HG03175 (cell line): ENCODE data around the gene PCGF5.
"Not testable (repeated sequence)": the region's sequence is repeated elsewhere in the genome, so short reads cannot be mapped to it uniquely, and the experiment has no call there.

Experiments used
- ATAC-seq: cut with Tn5 transposase; IDR thresholded peaks from one replicate; pipeline ENCODE4 v1.9.1; 2021; ENCODE audit warnings: mild to moderate bottlenecking, moderate library complexity; ENCODE audit not compliant: unreplicated experiment

PCGF5 gene

DNA sequence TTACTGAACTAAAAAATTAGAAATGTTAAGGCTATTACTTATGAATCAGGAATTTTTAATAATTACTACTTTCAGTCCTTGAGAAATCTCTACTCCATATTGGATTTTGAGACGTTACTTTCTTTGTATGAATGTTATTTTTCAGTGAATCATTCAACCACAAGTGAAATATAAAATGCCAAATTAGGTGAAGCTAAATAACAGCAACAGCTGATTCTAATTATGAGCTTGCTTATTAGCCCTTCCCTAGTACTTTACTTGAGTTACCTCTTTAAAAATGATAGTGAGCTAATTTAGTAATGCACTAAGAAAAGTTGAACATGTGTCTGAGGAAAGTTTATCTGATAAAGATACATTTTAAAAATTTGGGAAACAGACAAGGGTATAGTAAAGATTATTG is 51.4 kb downstream of the PCGF5 start:
- no peak for ATAC-seq

DNA sequence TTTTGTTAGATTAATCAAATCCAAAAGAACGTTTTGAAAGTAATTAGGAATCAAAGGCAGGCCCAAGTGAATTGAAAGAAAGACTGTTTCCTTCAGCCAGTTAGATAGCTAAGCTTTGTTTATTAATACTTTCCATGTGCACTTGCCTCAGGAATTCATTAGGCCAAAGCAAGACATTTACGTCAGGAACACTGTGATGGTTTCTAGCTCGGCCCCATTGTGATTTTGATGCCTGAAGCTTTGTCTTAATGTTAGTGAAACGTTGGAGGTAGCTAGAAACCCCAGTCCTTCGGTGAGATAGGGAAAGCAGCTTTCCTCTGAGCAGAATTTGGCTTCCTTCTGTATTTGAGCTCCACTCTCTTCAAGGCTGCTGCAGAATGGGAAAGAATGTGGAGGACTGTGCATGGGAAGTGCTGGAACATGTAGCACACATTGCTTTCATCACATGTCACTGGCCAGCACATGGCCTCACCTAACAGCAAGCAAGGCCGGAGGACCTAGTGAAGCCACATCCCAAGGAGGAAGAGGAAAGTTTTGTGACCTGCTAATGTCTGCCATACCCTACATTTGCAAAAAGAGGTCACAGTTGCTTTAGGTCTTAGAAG is 64.1 kb downstream of the PCGF5 start:
- ATAC-seq: no peak

DNA sequence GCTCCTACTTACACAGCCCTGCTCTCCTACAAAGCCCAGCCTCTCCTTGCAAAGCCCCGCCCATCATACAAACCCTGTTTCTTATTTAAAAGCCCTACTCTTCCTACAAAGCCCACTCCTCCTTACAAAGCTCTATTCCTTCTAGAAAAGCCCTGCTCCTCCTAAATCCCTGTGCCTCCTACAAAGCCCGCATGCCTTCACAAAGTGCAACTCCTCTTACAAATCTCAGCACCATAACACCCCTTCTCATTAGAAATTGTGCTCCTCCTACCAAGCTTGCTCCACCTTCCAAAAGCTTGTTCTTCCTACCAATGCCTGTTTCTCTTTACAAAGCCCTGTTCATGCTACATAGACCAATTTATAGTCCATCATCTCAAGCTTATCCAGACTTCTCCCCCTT is 66.1 kb downstream of the PCGF5 start:
- no peak for ATAC-seq

DNA sequence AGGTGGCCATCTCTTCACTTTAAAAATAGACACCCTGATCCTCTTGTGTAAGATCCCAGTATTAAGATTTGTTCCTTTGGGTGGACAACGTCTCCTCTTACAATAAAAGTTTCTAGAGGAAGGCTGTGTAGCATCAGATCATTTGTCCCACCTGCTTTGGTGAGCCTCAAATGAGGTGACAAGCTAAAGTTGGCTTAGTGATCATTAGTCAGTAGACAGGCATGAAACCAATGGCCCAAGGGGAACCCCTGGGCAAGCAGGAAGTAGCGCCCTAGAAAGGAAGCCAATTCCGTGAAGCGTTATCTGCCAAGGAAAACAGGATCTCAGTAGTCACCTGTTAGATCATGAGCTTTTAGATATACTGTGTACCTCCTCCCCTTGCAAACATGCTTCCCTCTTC is 66.8 kb downstream of the PCGF5 start:
- ATAC-seq: no peak

DNA sequence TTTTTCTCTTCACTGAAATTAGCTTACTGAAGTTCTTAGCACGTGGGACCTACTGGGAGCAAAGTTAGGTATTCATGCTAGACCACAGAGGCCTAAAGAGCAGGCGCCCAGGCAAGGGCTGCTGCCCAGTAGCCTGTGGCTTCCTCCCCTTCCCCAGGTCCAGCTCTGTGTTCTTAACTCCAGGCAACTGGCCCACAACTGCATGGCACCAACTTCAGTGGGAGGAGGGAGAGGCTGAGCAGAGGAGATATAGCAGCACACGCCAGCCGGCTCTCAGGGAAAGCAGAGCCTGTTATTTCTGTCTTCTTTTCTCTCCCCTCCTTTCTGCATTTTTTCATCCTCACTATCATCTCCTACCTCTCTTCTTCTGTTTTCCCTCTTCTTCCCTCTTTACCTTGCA is 67.4 kb downstream of the PCGF5 start:
- ATAC-seq: no peak

DNA sequence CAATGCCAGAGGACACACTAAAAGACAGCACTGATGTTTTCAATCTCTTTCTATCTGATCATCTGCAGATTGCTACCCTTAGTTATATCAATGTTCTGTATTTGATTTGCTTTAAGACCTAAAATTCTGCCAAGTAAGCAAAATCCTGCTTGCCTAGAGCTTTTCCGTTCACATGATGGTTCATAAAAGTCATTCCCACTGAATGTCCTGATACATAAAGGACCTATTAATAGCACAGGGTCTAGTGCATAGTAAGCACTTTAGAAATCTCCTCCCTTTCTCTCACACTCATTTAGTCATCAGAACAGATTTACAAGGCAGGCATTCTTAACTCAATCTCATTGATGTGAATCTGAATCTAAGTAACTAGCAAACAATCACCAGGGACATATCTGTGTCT is 68.8 kb downstream of the PCGF5 start:
- no peak for ATAC-seq

DNA sequence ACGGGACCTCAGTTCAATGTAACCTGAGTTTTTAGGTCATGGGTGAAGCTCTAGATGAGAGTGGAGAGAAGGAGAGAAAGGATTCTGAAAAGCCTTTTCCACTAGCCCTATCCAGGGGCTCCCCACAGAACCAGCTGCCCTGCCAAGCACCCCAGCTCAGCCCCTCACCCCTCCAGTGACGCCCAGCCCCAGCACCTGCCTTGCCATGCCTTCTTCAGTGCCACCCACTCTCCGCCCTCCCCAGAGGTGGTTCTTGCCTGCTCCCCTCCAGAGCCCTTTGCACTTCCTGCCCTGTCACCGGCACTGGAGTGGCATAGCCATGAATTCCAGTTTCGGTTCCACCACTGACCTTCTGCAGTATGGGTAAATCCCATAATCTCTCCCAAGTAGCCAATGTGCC is 70.1 kb downstream of the PCGF5 start:
- no peak for ATAC-seq

DNA sequence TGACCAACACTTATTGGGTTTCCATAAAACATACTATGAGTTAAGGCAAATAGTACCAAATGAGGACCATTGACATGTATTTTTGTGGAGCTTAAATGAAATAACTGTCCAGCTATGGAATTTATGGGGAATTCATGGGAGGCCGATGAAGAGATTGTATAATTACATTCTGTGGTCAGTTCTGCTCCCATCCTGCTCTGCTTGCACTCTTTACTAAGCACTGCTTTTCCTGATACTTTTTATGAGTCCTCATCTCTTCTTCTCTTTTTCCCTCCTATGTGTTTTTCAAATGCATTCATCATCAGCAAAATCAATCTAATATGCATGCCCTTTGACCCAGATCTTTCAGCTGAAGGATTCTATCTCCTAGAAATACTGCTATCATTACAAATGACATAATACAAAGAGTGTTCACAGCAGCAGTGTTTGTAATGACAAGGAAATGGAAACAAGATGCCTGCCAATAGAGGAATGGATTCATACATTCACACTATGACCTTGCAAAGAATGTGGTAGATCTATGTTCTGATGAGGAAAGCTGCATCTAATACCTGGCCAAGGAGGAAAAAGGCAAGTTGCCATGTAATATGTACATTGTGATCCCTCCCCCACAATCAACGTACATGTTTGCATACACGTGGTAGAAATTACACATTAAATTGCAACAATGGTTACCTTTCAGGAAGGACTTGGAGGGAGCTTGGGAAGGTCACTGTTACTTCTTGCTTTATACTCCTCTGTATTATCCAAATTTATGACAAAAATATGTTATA is 73.9 kb downstream of the PCGF5 start:
- no peak for ATAC-seq

DNA sequence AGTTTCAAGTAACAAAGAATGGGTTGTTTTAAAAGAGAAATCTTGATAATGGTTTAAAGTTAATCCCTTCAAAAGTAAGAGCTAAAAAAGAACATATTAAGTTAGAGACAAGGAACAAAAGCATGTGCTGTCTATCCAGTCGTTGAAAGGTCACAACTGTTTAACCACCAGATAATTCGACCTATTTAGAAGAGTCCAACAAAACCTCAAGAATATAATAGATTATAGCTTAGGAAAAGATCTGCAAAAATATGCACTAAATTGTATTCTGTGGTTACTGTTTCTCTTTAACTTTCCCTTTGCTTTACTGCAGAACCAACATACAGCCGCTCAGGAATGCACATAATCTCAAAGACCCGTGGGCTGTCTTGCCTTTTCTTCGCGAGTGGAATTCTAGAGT is 74.9 kb downstream of the PCGF5 start:
- no peak for ATAC-seq

DNA sequence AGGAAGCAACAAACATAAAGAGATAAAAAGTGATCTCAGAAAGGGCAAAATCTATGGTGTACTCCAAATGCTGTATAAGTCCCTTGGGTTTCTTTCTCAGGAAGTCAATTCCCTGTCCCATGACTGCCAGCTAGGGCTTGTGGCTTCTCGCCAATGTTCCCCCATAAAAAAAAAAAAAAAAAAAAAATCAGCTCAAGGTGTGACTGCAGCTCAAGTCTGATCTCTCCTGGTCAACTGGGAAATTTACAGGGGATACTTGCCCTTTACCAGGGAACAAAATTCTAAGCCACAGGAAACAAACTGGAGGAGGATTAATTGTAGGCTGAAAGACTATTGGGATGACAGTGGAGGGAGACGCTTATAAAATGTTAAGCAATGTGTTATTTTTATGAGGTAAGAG is 76.0 kb downstream of the PCGF5 start:
- no peak for ATAC-seq

DNA sequence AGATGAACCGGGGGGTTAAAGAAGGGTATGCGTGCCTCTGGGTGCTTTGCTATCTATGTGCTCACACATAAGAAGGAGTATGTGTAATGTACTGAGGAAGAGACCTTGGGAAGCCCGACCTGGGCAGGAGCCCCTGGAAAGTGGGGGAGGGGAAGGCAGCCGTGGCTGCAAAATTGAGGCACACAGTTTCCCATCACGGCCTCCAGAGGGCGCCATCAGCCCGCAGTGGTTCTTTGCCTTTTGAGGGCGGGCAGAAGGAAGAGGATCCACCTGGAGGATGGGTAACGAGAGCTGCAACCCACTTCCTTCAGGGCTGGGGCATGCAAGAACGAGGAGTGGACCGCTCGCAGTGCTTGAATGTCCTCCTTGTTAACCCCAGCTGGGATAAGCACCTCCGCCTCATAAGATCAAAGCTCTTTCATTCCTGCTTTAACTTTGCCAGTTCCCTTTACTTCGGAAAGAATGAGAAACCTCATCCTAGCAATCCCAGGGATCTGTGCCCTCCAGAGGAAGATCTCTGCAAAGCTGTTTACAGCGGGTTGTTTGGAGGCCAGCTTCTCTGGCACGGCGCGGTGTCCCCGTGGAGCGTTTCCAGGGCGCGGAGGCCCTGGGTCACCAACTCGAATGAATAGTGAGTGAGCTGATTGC is 77.9 kb downstream of the PCGF5 start:
- peak; percentile 95 for ATAC-seq

DNA sequence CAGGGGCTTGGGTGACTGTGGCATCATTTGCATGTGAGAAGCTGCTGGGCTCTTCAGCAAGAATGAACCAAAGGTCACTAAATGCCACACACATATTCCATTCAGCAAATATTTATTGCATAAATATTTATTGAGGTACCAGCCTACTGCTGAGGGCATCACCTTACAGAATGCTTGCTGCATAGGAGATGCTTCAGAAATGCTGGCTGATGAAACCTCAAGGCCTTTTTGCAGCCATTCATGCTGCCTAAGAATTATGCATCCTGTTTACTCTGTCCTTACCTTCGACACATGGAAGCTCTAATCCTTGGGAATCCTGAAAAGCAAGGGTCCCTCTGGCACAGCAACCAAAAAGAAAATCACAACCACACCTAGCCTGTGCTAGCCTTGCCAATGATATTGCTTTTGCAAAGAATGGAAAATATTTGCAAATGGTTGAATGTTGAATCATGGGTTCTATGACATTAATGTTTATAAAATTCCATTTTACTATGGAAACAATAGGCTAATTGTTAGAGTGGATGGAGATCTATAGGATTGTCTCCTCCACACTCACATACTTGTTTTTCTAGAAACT is 79.6 kb downstream of the PCGF5 start:
- no peak for ATAC-seq

DNA sequence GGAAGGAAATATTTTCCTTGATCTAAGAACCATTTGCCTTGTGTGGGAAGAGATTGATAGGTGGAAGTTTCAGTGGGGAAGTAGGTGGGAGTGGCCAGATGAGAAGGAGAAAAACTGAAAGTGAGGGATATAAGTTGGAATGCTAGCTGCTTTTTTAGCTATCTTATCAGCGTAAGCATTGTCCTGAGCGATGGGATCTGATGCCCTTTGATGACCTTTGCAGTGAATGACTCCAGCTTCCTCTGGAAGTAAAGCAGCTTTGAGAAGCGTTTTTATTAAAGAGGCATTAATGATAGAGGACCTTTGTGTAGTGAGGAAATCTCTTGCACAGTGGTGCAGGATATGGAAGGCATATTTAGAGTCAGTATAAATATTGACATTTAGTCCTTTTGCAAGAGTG is 82.5 kb downstream of the PCGF5 start:
- not testable (repeated sequence) for ATAC-seq

DNA sequence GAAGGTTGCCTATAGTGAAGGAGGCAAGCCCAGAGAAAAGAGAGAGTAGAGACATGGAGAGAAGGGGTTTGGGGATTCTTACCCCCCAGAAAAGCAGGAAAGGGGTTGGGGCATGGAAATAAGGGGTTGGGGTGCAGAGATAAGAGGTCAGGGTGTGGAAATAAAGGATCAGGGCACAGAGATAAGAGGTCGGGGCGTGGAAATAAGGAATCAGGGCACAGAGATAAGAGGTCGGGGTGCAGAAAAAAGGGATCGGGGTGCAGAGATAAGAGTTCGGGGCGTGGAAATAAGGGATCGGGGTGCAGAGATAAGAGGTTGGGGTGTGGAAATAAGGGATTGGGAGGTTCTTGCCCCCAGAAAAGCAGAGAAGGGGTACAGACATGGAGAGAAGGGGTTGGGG is 85.5 kb downstream of the PCGF5 start:
- not testable (repeated sequence) for ATAC-seq

DNA sequence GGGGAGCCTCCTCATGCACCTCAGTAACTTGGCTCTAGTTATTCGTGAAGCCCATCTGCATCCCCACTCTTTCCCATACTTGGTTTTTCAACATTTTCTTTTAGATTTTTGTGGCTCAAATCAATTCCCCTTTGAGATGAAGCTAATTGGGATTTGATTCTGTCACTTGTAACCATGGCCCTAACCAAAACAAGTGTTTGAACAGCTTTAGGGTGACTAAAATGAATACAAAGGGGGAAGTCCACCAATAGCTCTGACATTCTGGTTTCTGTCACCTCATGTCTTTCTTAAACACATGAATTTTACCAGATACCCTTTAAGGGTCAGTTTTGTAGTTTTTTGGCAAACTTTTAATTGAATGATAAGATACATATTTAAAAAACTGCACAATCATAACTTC is 87.0 kb downstream of the PCGF5 start:
- ATAC-seq: no peak

DNA sequence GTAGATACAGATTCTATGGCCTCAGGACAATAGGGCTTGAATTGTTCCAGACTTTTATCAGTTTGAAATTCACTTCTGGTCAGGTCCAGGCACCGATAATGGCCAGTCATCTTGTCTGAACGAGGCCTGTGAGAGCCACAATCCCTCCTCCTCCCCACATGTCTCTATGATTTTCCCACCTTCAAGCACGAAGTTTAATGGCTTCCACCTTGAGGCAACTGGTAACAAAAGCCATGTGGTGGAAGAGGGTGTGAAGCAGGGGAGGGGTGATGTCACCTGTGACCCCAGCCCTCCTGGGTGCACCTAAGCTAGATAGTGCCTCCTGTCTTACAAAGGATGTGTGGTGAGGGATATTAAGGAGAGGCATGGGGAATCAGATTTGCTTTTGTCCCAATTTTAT is 89.2 kb downstream of the PCGF5 start:
- no peak for ATAC-seq

DNA sequence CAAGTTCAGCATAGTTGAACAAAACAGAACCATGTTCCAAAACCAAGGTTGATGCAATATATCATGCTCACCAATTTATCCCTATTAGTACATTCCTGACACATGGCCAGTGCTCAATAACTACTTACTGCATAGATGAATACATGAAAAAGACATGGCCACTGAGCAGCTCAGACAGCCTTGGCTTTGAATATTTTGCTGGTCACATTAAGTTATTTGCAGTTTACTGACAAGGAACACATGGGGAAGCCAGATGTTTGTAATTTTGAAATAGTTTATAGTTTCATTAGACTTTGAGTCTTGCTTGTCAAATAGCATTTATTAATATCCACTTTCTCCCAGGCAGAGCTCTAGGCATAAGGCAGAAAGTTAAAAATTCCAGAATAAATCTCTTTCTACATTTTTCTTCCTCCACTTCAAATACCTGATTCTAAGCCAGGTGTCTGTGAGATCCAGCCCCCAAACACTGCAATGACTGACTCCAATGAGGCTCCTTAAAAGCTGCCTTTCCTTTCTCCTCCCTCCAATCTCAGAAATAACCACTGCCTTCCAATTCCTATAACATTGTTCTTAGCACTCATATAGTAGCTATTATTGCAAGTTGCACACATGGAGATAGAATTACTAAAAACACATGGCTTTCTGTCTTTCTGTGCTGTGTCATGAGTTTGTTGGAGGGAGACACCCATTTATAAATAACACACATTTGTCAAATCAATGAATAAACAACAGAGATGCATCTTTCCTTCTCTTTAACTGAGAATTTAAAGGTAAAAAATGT is 91.3 kb downstream of the PCGF5 start:
- ATAC-seq: no peak

DNA sequence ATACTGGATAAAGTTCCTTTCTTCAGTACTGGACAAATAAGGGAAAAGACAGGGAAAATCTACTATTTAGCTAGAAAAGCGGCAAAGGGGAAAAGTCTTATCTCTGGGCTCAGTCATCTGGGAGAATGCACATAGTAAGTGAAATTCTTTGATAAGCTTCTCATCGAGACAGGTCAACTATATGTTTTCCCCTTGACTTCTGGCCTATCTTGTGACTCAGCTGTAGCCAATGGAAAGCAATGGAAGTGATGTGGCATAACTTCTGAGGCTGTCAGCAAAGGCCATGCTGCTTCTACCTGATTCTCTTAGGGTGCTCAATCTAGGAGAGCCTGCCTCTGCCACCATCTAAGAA is 91.9 kb downstream of the PCGF5 start:
- ATAC-seq: no peak

DNA sequence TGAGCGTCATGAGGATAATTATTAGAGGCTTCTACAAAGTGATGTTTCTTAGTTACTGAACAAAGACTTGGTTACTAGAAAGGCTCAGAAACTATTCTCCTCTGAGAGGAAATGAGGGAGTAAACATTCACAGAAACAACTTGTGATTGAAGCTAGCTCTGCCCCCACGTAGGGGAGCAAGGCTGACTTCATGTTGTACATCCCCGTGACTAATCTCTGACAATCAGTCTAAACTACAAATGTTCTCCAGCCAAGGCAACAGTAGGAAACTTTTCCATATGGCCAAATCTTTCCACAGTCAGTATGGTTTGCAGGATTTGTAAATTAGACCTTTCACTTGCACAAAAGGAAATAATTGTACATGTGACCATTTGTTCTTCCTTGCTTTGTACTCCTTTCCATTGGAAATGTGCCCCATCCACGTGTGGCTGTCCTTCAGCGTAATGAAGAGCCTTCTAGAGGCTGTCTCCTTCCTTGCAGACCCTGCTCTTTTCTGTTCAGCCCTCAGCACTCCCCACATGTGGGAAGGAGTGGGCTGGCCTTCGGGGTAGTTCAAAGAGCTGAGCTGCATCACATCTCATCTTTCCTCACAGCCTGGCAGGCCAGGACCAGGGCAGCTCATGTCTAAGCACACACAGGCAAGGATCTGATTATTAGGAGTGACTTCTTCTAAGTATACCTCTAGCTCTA is 93.5 kb downstream of the PCGF5 start:
- ATAC-seq: no peak

DNA sequence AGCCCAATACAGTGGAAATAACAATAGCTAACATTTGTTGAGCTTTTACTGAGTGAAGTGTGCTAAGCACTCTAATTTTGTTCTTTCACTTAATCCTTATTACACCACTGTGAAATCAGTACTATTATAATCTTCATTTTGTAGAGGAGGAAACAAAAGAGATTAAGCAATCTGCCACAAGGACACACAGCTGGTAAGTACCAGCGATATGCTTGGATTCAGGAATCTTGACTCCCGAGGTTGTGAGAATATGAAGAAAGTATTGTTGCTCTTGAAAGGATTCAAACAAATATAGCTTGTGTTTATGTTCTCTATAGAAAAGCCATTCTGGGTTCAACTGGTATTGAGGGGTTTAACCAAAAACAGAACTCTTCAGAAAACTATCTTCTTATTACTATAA is 96.0 kb downstream of the PCGF5 start:
- no peak for ATAC-seq

DNA sequence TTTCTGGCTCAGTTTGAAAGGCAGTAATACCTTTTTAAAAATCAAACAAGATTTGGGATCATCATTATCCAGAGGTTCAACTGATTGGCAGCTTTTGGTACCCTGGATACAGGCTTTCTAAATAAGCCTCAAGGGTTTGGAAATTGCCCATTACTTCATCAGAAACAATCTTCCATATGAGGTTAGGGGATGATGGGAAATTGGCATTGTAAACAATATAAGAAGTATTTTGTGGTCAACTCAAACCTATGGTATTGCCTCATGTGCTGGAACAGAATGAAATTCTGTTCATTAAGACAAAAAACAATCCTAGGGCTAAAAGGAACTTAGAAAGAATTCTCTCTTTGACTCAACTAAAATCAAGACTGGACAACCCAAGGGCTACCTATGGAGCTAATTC is 97.1 kb downstream of the PCGF5 start:
- ATAC-seq: no peak
